IMR-90 (cell line): ENCODE data around the gene OXNAD1. TPM values are rescaled to one million over a fixed set of nuclear protein-coding genes. Genes with fewer than 3 reads are reported as not detected.

Experiments
- ATAC-seq: fragments of 200-7000 bp; cut with Tn5 transposase; 2 replicates; pipeline ENCODE4 v1.9.1; 2020; ENCODE audit warnings: low read depth, mild to moderate bottlenecking, moderate library complexity
- BruUV-seq: library from RNA; stranded (reverse); fragments of 400-500 nt; replicated peaks from 2 replicates; lab custom pipeline; 2021; lab: Mats Ljungman, UMichigan
- CTCF ChIA-PET: fragments of 300-600 bp; formaldehyde crosslinking; extraction: SDS; loops from one replicate; lab custom pipeline; 2021; ENCODE audit warnings: antibody characterized with exemption; lab: Yijun Ruan, JAX
- POLR2A ChIA-PET: fragments of 300-600 bp; sonication (Branson Sonifier 250); formaldehyde crosslinking; loops from one replicate; lab custom pipeline; 2022; ENCODE audit warnings: antibody characterized with exemption; ENCODE audit not compliant: unreplicated experiment; lab: Charles Lee
- DNase-seq: peaks from one replicate; pipeline ENCODE4 v3.0.0; 2013
- H2AFZ ChIP-seq: replicated peaks from 2 replicates; pipeline ENCODE3; 2013; ENCODE audit warnings: low read length, mild to moderate bottlenecking; ENCODE audit not compliant: poor library complexity
- H2AK5ac ChIP-seq: 2 replicates; pipeline ENCODE4 v1.6.1; 2013; ENCODE audit warnings: low read depth, low read length, inconsistent platforms
- H2AK9ac ChIP-seq: replicated peaks from 2 replicates; pipeline ENCODE3; 2013; ENCODE audit warnings: mild to moderate bottlenecking, low read depth, low read length, moderate library complexity; ENCODE audit not compliant: poor library complexity
- H2BK120ac ChIP-seq: 2 replicates; pipeline ENCODE4 v1.6.1; 2013; ENCODE audit warnings: low read depth, low read length, inconsistent platforms
- H2BK15ac ChIP-seq: 3 replicates; pipeline ENCODE4 v1.6.1; 2013; ENCODE audit warnings: low read depth, low read length, inconsistent platforms
- H2BK20ac ChIP-seq: 2 replicates; pipeline ENCODE4 v1.6.1; 2013; ENCODE audit warnings: low read depth, mild to moderate bottlenecking, inconsistent platforms, low read length, moderate library complexity
- H2BK5ac ChIP-seq: 2 replicates; pipeline ENCODE4 v1.6.1; 2013; ENCODE audit warnings: mild to moderate bottlenecking, low read depth, low read length, inconsistent platforms; ENCODE audit not compliant: poor library complexity, severe bottlenecking
- H3K14ac ChIP-seq: replicated peaks from 2 replicates; pipeline ENCODE4 v1.6.1; 2013; ENCODE audit warnings: low read depth, low read length, inconsistent platforms
- H3K18ac ChIP-seq: 2 replicates; pipeline ENCODE4 v1.6.1; 2013; ENCODE audit warnings: low read depth, low read length, control low read depth
- H3K23ac ChIP-seq: 2 replicates; pipeline ENCODE4 v1.6.1; 2013; ENCODE audit warnings: low read depth, low read length, inconsistent platforms
- H3K27ac ChIP-seq: 2 replicates; pipeline ENCODE4 v1.5.1; 2013; ENCODE audit warnings: mild to moderate bottlenecking, control low read depth, low read length; ENCODE audit not compliant: insufficient read depth
- H3K27me3 ChIP-seq: 2 replicates; pipeline ENCODE4 v1.6.1; 2013; ENCODE audit warnings: low read length; ENCODE audit not compliant: control insufficient read depth, insufficient read depth
- H3K36me3 ChIP-seq: 2 replicates; pipeline ENCODE4 v1.6.1; 2013; ENCODE audit warnings: low read length, mixed read lengths; ENCODE audit not compliant: control insufficient read depth, insufficient read depth
- H3K4ac ChIP-seq: 2 replicates; pipeline ENCODE4 v1.6.1; 2013; ENCODE audit warnings: low read depth, low read length, inconsistent platforms
- H3K4me1 ChIP-seq: 2 replicates; pipeline ENCODE4 v1.6.1; 2013; ENCODE audit warnings: low read length, mixed read lengths; ENCODE audit not compliant: control insufficient read depth, insufficient read depth
- H3K4me2 ChIP-seq: 2 replicates; pipeline ENCODE4 v1.6.1; 2013; ENCODE audit warnings: low read depth, mild to moderate bottlenecking, control low read depth, low read length, moderate library complexity
- H3K4me3 ChIP-seq: 2 replicates; pipeline ENCODE4 v1.5.1; 2013; ENCODE audit warnings: low read depth, mild to moderate bottlenecking, control low read depth, low read length, moderate library complexity; ENCODE audit not compliant: insufficient read depth
- H3K56ac ChIP-seq: 2 replicates; pipeline ENCODE4 v1.6.1; 2013; ENCODE audit warnings: low read length, inconsistent platforms; ENCODE audit not compliant: insufficient read depth; ENCODE audit errors: extremely low read depth
- H3K79me1 ChIP-seq, 2 experiments: 2 replicates each; pipeline ENCODE4 v1.6.1; 2013; ENCODE audit warnings: low read length in 2 of 2, inconsistent platforms in 1 of 2, low read depth in 1 of 2
- H3K9ac ChIP-seq: 2 replicates; pipeline ENCODE4 v1.6.1; 2013; ENCODE audit warnings: low read depth, low read length, control low read depth
- H3K9me1 ChIP-seq: 2 replicates; pipeline ENCODE4 v1.6.1; 2013; ENCODE audit warnings: low read length, inconsistent platforms; ENCODE audit not compliant: insufficient read depth
- H3K9me3 ChIP-seq: 2 replicates; pipeline ENCODE4 v1.6.1; 2013; ENCODE audit warnings: low read length; ENCODE audit not compliant: control insufficient read depth, insufficient read depth
- H4K20me1 ChIP-seq: 2 replicates; pipeline ENCODE4 v1.6.1; 2013; ENCODE audit warnings: low read length, inconsistent platforms; ENCODE audit not compliant: insufficient read depth
- H4K5ac ChIP-seq: 2 replicates; pipeline ENCODE4 v1.6.1; 2013; ENCODE audit warnings: mild to moderate bottlenecking, low read depth, low read length, control low read depth
- H4K8ac ChIP-seq, 2 experiments: 2 replicates each; pipeline ENCODE4 v1.6.1; 2013; ENCODE audit warnings: low read depth in 2 of 2, low read length in 2 of 2, control low read depth in 1 of 2, inconsistent platforms in 1 of 2
- H4K91ac ChIP-seq: 2 replicates; pipeline ENCODE4 v1.6.1; 2013; ENCODE audit warnings: low read depth, low read length, inconsistent platforms; ENCODE audit not compliant: insufficient read depth
- BHLHE40 ChIP-seq: fragments of 150-350 bp; IDR thresholded peaks from 2 replicates; pipeline ENCODE4 v1.6.1; 2016; ENCODE audit warnings: mild to moderate bottlenecking, low read depth, low read length
- CEBPB ChIP-seq: IDR thresholded peaks from 2 replicates; pipeline ENCODE4 v1.6.1; 2012; ENCODE audit warnings: low read depth, low read length, improper control_type of control experiment
- CHD1 ChIP-seq: IDR thresholded peaks from 2 replicates; pipeline ENCODE4 v1.6.1; 2012; ENCODE audit warnings: low read depth, low read length, improper control_type of control experiment
- CTCF ChIP-seq: conservative IDR thresholded peaks from 2 replicates; pipeline ENCODE4 v1.5.1; 2012; ENCODE audit warnings: mild to moderate bottlenecking, low read depth, low read length, improper control_type of control experiment
- ELK1 ChIP-seq: fragments of 150-350 bp; IDR thresholded peaks from 2 replicates; pipeline ENCODE4 v1.6.1; 2016; ENCODE audit warnings: low read depth, mild to moderate bottlenecking, low read length, moderate library complexity, borderline replicate concordance
- FOS ChIP-seq: fragments of 150-350 bp; IDR thresholded peaks from 2 replicates; pipeline ENCODE4 v1.6.1; 2016; ENCODE audit warnings: low read depth, low read length
- MAFK ChIP-seq: IDR thresholded peaks from 2 replicates; pipeline ENCODE4 v1.6.1; 2012; ENCODE audit warnings: low read depth, low read length, improper control_type of control experiment
- MAZ ChIP-seq: IDR thresholded peaks from 2 replicates; pipeline ENCODE4 v1.6.1; 2012; ENCODE audit warnings: low read depth, mild to moderate bottlenecking, low read length, improper control_type of control experiment, moderate library complexity, borderline replicate concordance
- MXI1 ChIP-seq: IDR thresholded peaks from 2 replicates; pipeline ENCODE4 v1.6.1; 2012; ENCODE audit warnings: low read depth, mild to moderate bottlenecking, low read length, moderate library complexity, borderline replicate concordance
- NFE2L2 ChIP-seq: fragments of 150-350 bp; IDR thresholded peaks from 2 replicates; pipeline ENCODE4 v1.6.1; 2016; ENCODE audit warnings: low read depth, mild to moderate bottlenecking, low read length
- POLR2A ChIP-seq: IDR thresholded peaks from 2 replicates; pipeline ENCODE4 v1.6.1; 2012; ENCODE audit warnings: mild to moderate bottlenecking, low read depth, low read length
- RAD21 ChIP-seq: IDR thresholded peaks from 2 replicates; pipeline ENCODE4 v1.6.1; 2012; ENCODE audit warnings: low read length, improper control_type of control experiment
- RCOR1 ChIP-seq: IDR thresholded peaks from 2 replicates; pipeline ENCODE4 v1.6.1; 2012; ENCODE audit warnings: mild to moderate bottlenecking, low read length, improper control_type of control experiment; ENCODE audit not compliant: insufficient replicate concordance
- RFX5 ChIP-seq: IDR thresholded peaks from 2 replicates; pipeline ENCODE4 v1.8.0; 2012; ENCODE audit warnings: low read depth, mild to moderate bottlenecking, low read length, moderate library complexity
- SMC3 ChIP-seq: fragments of 150-350 bp; IDR thresholded peaks from 2 replicates; pipeline ENCODE4 v1.6.1; 2016; ENCODE audit warnings: low read depth, mild to moderate bottlenecking, antibody characterized with exemption, low read length, moderate library complexity
- USF2 ChIP-seq: fragments of 150-350 bp; IDR thresholded peaks from 2 replicates; pipeline ENCODE4 v1.6.1; 2017; ENCODE audit warnings: mild to moderate bottlenecking, antibody characterized with exemption, low read length, low read depth
- WGBS, 2 experiments: methylation state at CpG; one replicate each; pipeline versions ENCODE4 v1.1.5 to v1.1.7; 2013; ENCODE audit warnings: missing lambda C conversion rate in 2 of 2; ENCODE audit not compliant: insufficient read length in 1 of 2; ENCODE audit errors: extremely low coverage in 2 of 2; 5-methylcytosine and 5-hydroxymethylcytosine counted together
- dilution Hi-C: fragments of 300-500 bp; cut with HindIII; formaldehyde crosslinking; loops from one replicate; pipeline ENCODE4 v1.14.3; 2018; ENCODE audit warnings: low sequenced_read_pairs; ENCODE audit not compliant: unreplicated experiment
- in situ Hi-C: fragments of 300-500 bp; cut with MboI; formaldehyde crosslinking; loops from 3 replicates; pipeline ENCODE4 v1.14.3; 2019; ENCODE audit warnings: low sequenced_read_pairs, inconsistent platforms, mixed read lengths
- intact Hi-C: fragments of 100-400 bp; cut with micrococcal nuclease; formaldehyde crosslinking; loops from 2 replicates; pipeline ENCODE4 v1.10.0; 2022
- polyA plus RNA-seq, 3 experiments: library from polyadenylated mRNA; depleted of rRNA; stranded (reverse); fragments of >200 nt; gene quantifications; 2 replicates each; pipeline ENCODE4 v1.2.3, GENCODE V29; 2012; ENCODE audit warnings: low replicate concordance in 1 of 3
- total RNA-seq: library from RNA; depleted of rRNA; stranded (reverse); fragments of >200 nt; gene quantifications from 2 replicates; pipeline ENCODE4 v1.2.3, GENCODE V29; 2012

Gene OXNAD1
- total and polyA plus RNA-seq, 2 of the 4 experiments (the other 2 are of a cell fraction) = 6.2 to 11.3 TPM

GRCh38 chr3:16290827-16291196, 25.8 kb downstream of the OXNAD1 start:
- DNase-seq = no peak
- in situ Hi-C loops = loop anchor here (25.0 kb wide), 3 partner anchors 596 to 946 kb away; partner anchors contain the start of gene PLCL2

More at GRCh38 chr3:16290827-16291196, 25.8 kb downstream of the OXNAD1 start:
- Histone ChIP-seq H3K14ac (no peak overlapping the region), H3K4ac (no peak overlapping the region), H3K36me3 (peaks cover under 1% of the 10 kb centered on the region; the same call in 1 of the 2 replicates), H2BK120ac (no peak overlapping the region), H2AFZ (no peak overlapping the region), H3K27ac (no peak overlapping the region), H3K4me3 (no peak overlapping the region), H3K4me2 (no peak overlapping the region), H3K9me1 (no peaks in the 10 kb centered on the region), H3K56ac (no peak overlapping the region), H2AK5ac (no peak overlapping the region), H3K79me1 (no peaks in the 10 kb centered on the region), H2AK9ac (no peak overlapping the region), H4K5ac (peak overlapping the region; percentile 7; the same call in 1 of the 2 replicates), H2BK5ac (no peak overlapping the region), H4K8ac (no peak overlapping the region), H3K23ac (no peak overlapping the region), H3K18ac (no peak overlapping the region), H3K9me3 (no peaks in the 10 kb centered on the region), H4K20me1 (no peaks in the 10 kb centered on the region), H3K27me3 (no peaks in the 10 kb centered on the region), H3K9ac (no peak overlapping the region; the same call in 1 of the 2 replicates), H3K4me1 (peaks cover 2% of the 10 kb centered on the region; the same call in 1 of the 2 replicates), H2BK20ac (no peak overlapping the region), H4K91ac (no peak overlapping the region), H2BK15ac (no peak overlapping the region)
- ChIA-PET POLR2A (interaction anchor here (0.6 kb wide), 1 partner anchor 268 kb away, joined by 4 read pairs; no protein-coding TSS in a partner anchor), CTCF (interaction anchor here (0.6 to 2.1 kb wide), 17 partner anchors 10 to 265 kb away, joined by 3 to 18 read pairs (median 4); no protein-coding TSS in a partner anchor)
- ATAC-seq = no peak
- BruUV-seq = no TSS peak
- TF ChIP-seq MXI1 = no peak
- no peak for TF ChIP-seq CHD1
- no peak for TF ChIP-seq RFX5
- no peak for TF ChIP-seq USF2
- TF ChIP-seq RAD21 = no peak
- no peak for TF ChIP-seq CEBPB
- TF ChIP-seq MAZ = no peak
- no peak for TF ChIP-seq NFE2L2
- no peak for TF ChIP-seq MAFK
- no peak for TF ChIP-seq POLR2A
- no peak for TF ChIP-seq SMC3
- no peak for TF ChIP-seq RCOR1
- no peak for TF ChIP-seq ELK1
- TF ChIP-seq CTCF = no peak
- no peak for TF ChIP-seq BHLHE40
- TF ChIP-seq FOS = no peak
- no CpG with 5 or more reads among the region's 2 CpGs for WGBS, 2 experiments
- dilution Hi-C loops (loop anchor here (25.0 kb wide), 1 partner anchor 246 kb away; no protein-coding TSS in a partner anchor), intact Hi-C loops (loop anchor here (1.0 kb wide), 2 partner anchors 226 to 259 kb away; no protein-coding TSS in a partner anchor)
